Nucleus accumbens (tissue), 56 donors: ENCODE data around the gene PCDHB11.
"Not testable (repeated sequence)": the region's sequence is repeated elsewhere in the genome, so short reads cannot be mapped to it uniquely, and the experiment has no call there.

ENCODE experiments used
- DNase-seq, 56 donors: peaks; one replicate each; lab custom pipeline; 2025; lab: John Stamatoyannopoulos, UW

Gene PCDHB11

DNA sequence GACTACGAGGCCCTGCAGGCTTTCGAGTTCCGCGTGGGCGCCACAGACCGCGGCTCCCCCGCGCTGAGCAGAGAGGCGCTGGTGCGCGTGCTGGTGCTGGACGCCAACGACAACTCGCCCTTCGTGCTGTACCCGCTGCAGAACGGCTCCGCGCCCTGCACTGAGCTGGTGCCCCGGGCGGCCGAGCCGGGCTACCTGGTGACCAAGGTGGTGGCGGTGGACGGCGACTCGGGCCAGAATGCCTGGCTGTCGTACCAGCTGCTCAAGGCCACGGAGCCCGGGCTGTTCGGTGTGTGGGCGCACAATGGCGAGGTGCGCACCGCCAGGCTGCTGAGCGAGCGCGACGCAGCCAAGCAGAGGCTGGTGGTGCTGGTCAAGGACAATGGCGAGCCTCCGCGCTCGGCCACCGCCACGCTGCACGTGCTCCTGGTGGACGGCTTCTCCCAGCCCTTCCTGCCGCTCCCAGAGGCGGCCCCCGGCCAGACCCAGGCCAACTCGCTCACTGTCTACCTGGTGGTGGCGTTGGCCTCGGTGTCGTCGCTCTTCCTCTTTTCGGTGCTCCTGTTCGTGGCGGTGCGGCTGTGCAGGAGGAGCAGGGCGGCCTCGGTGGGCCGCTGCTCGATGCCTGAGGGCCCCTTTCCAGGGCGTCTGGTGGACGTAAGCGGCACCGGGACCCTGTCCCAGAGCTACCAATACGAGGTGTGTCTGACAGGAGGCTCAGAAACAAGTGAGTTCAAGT lies 15.1 kb upstream of the PCDHB11 start:
- DNase-seq: not testable (repeated sequence)

GRCh38 chr5:141186897-141187512 lies 12.4 kb upstream of the PCDHB11 start, which contains the start of gene PCDHB9:
PCDHB9 (plus strand) TSS chr5:141187161; CDS start chr5:141187319, 158 bp downstream.
- DNase-seq: peak in 3 of 56 donors; percentile 1 to 17 (median 15)

DNA sequence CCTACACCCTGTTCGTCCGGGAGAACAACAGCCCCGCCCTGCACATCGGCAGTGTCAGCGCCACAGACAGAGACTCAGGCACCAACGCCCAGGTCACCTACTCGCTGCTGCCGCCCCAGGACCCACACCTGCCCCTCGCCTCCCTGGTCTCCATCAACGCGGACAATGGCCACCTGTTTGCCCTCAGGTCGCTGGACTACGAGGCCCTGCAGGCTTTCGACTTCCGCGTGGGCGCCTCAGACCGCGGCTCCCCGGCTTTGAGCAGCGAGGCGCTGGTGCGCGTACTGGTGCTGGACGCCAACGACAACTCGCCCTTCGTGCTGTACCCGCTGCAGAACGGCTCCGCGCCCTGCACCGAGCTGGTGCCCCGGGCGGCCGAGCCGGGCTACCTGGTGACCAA lies 10.7 kb upstream of the PCDHB11 start:
- DNase-seq: not testable (repeated sequence)

GRCh38 chr5:141189131-141189530 lies 10.3 kb upstream of the PCDHB11 start:
- DNase-seq: not testable (repeated sequence)

- DNase-seq: peak in 19 of 56 donors; percentile 4 to 59 (median 18)
Measured at GRCh38 chr5:141192110-141192725, 7.2 kb upstream of the PCDHB11 start, which contains the start of gene PCDHB10. PCDHB10 (plus strand) TSS chr5:141192353; CDS start chr5:141192553, 200 bp downstream.

GRCh38 chr5:141194332-141194731 lies 5.1 kb upstream of the PCDHB11 start:
- DNase-seq: not testable (repeated sequence)

GRCh38 chr5:141196363-141196762 lies 3.1 kb upstream of the PCDHB11 start:
- no peak for DNase-seq

DNA sequence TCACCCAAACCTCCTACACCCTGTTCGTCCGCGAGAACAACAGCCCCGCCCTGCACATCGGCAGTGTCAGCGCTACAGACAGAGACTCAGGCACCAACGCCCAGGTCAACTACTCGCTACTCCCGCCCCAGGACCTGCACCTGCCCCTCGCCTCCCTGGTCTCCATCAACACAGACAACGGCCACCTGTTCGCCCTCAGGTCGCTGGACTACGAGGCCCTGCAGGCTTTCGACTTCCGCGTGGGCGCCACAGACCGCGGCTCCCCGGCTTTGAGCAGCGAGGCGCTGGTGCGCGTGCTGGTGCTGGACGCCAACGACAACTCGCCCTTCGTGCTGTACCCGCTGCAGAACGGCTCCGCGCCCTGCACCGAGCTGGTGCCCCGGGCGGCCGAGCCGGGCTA lies 1.7 kb downstream of the PCDHB11 start:
- DNase-seq: not testable (repeated sequence)

GRCh38 chr5:141201646-141202045 lies 2.2 kb downstream of the PCDHB11 start:
- DNase-seq: not testable (repeated sequence)

DNA sequence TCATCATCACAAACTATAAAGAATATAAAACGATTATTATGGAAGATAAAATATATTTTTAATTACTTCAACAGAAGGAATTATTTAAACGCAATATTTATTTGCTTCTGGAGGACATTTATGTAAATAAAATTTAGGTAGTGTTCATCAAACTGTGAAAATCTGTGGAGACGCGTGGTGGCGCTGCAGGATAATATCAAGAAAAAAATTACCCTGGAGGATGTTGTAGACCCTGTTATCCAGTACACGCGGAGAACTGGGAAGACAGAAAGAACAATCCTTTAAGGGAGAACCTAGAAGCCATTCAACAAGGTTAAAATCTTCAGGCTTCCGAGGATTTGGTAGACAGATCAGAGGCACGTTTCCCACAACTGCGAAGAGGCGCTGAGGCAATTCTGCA lies 9.1 kb downstream of the PCDHB11 start, which contains the start of gene PCDHB12:
Gene PCDHB12 (plus strand): TSS at position 242 of the 400 bp plus-strand sequence. CDS start 189 bp downstream, outside the sequence.
- DNase-seq: peak in 2 of 56 donors; percentile 7 to 26

DNA sequence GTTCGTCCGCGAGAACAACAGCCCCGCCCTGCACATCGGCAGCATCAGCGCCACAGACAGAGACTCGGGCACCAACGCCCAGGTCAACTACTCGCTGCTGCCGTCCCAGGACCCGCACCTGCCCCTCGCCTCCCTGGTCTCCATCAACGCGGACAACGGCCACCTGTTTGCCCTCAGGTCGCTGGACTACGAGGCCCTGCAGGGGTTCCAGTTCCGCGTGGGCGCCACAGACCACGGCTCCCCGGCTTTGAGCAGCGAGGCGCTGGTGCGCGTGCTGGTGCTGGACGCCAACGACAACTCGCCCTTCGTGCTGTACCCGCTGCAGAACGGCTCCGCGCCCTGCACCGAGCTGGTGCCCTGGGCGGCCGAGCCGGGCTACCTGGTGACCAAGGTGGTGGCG lies 10.9 kb downstream of the PCDHB11 start:
- not testable (repeated sequence) for DNase-seq

GRCh38 chr5:141210849-141211248 lies 11.4 kb downstream of the PCDHB11 start:
- not testable (repeated sequence) for DNase-seq

GRCh38 chr5:141213656-141214339 lies 14.4 kb downstream of the PCDHB11 start, which contains the start of gene PCDHB13:
PCDHB13 (plus strand) TSS chr5:141213919; CDS start chr5:141214124, 205 bp downstream.
- DNase-seq: peak in 21 of 56 donors; percentile 3 to 26 (median 13)

- not testable (repeated sequence) for DNase-seq
Measured at GRCh38 chr5:141214583-141214982, 15.2 kb downstream of the PCDHB11 start.

- DNase-seq: not testable (repeated sequence)
Measured at GRCh38 chr5:141215504-141215903, 16.1 kb downstream of the PCDHB11 start.

- not testable (repeated sequence) for DNase-seq
Measured at GRCh38 chr5:141216035-141216434, 16.6 kb downstream of the PCDHB11 start.

- DNase-seq: peak in 1 of 56 donors; percentile 4
Measured at GRCh38 chr5:141223112-141223783, 23.8 kb downstream of the PCDHB11 start, which contains the start of gene PCDHB14. PCDHB14 (plus strand) TSS chr5:141223343; CDS start chr5:141223506, 163 bp downstream.

DNA sequence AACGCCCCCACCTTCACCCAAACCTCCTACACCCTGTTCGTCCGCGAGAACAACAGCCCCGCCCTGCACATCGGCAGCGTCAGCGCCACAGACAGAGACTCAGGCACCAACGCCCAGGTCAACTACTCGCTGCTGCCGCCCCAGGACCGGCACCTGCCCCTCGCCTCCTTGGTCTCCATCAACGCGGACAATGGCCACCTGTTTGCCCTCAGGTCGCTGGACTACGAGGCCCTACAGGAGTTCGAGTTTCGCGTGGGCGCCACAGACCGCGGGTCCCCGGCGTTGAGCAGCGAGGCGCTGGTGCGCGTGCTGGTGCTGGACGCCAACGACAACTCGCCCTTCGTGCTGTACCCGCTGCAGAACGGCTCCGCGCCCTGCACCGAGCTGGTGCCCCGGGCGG lies 25.4 kb downstream of the PCDHB11 start:
- not testable (repeated sequence) for DNase-seq

GRCh38 chr5:141225421-141225820 lies 26.0 kb downstream of the PCDHB11 start:
- not testable (repeated sequence) for DNase-seq
